GM23248 (cell line): ENCODE measurements around the gene FAM171A2. TPM values are rescaled to one million over a fixed set of nuclear protein-coding genes. Genes with fewer than 3 reads are reported as not detected.

ENCODE experiments used
- DNase-seq: peaks from one replicate; pipeline ENCODE4 v3.0.0-alpha.2; 2015
- H2AFZ ChIP-seq: fragments of 200-600 bp; sonication (generic); 2 replicates; pipeline ENCODE4 v1.6.1; 2016; ENCODE audit warnings: antibody characterized with exemption
- H3F3A ChIP-seq: fragments of 200-600 bp; sonication (generic); 2 replicates; pipeline ENCODE4 v1.6.1; 2016; ENCODE audit warnings: mild to moderate bottlenecking, antibody characterized with exemption, mixed run types; ENCODE audit not compliant: insufficient read depth
- H3K27ac ChIP-seq: fragments of 200-600 bp; sonication (generic); 2 replicates; pipeline ENCODE4 v1.5.1; 2016; ENCODE audit warnings: mild to moderate bottlenecking
- H3K27me3 ChIP-seq: fragments of 200-600 bp; sonication (generic); replicated peaks from 2 replicates; pipeline ENCODE4 v1.6.1; 2016; ENCODE audit warnings: mild to moderate bottlenecking; ENCODE audit not compliant: insufficient read depth
- H3K36me3 ChIP-seq: fragments of 200-600 bp; sonication (generic); 2 replicates; pipeline ENCODE4 v1.6.1; 2016; ENCODE audit warnings: low read depth, mild to moderate bottlenecking
- H3K4me1 ChIP-seq: fragments of 200-600 bp; sonication (generic); 2 replicates; pipeline ENCODE4 v1.6.1; 2016; ENCODE audit warnings: mild to moderate bottlenecking; ENCODE audit not compliant: insufficient read depth
- H3K4me2 ChIP-seq: fragments of 200-600 bp; sonication (generic); one replicate; pipeline ENCODE4 v1.6.1; 2016; ENCODE audit warnings: mild to moderate bottlenecking; ENCODE audit not compliant: unreplicated experiment
- H3K4me3 ChIP-seq: fragments of 200-600 bp; sonication (generic); 2 replicates; pipeline ENCODE4 v1.5.1; 2016; ENCODE audit warnings: mild to moderate bottlenecking
- H3K79me2 ChIP-seq: fragments of 200-600 bp; sonication (generic); 2 replicates; pipeline ENCODE4 v1.6.1; 2016; ENCODE audit warnings: mild to moderate bottlenecking; ENCODE audit not compliant: insufficient read depth
- H3K9ac ChIP-seq: fragments of 200-600 bp; sonication (generic); 2 replicates; pipeline ENCODE4 v1.6.1; 2016; ENCODE audit warnings: mild to moderate bottlenecking
- H3K9me2 ChIP-seq: fragments of 200-600 bp; sonication (generic); 2 replicates; pipeline ENCODE4 v1.6.1; 2016; ENCODE audit warnings: mixed run types, mild to moderate bottlenecking, moderate library complexity; ENCODE audit not compliant: insufficient read depth
- H3K9me3 ChIP-seq: fragments of 200-600 bp; sonication (generic); one replicate; pipeline ENCODE4 v1.6.1; 2017; ENCODE audit warnings: low read depth
- H4K20me1 ChIP-seq: fragments of 200-600 bp; sonication (generic); 2 replicates; pipeline ENCODE4 v1.6.0; 2016; ENCODE audit not compliant: insufficient read depth
- EZH2 ChIP-seq: fragments of 200-600 bp; sonication (generic); IDR thresholded peaks from 2 replicates; pipeline ENCODE4 v1.6.1; 2018; ENCODE audit warnings: antibody characterized with exemption, mild to moderate bottlenecking; ENCODE audit not compliant: insufficient read depth, poor library complexity, severe bottlenecking
- EZH2phosphoT487 ChIP-seq: fragments of 200-600 bp; sonication (generic); IDR thresholded peaks from 2 replicates; pipeline ENCODE4 v1.6.1; 2018; ENCODE audit warnings: antibody characterized with exemption, moderate library complexity, mild to moderate bottlenecking, low read depth; ENCODE audit not compliant: insufficient read depth
- WGBS, 2 experiments: methylation state at CpG; one replicate each; pipeline ENCODE4 v1.1.6; 2015 to 2017; ENCODE audit warnings: low lambda C conversion rate in 2 of 2, low coverage in 1 of 2; ENCODE audit errors: missing lambda C conversion rate in 2 of 2; 5-methylcytosine and 5-hydroxymethylcytosine counted together
- in situ Hi-C: fragments of 300-500 bp; cut with MboI; formaldehyde crosslinking; loops from 2 replicates; pipeline ENCODE4 v1.15.0; 2020
- polyA plus RNA-seq: library from polyadenylated mRNA; unstranded; fragments of >200 nt; fragmentation: Nextera tagmentation; extraction: Ambion mirVana; gene quantifications from 2 replicates; pipeline ENCODE4 v1.2.1, GENCODE V29; 2016
- total RNA-seq: library from RNA; depleted of rRNA; stranded (reverse); fragments of >200 nt; shearing (Covaris generic); gene quantifications from 2 replicates; pipeline ENCODE4 v1.2.3, GENCODE V29; 2014

FAM171A2 gene
- total and polyA plus RNA-seq, 2 experiments from 2014 or later, result 0.25 to 4.8 TPM

- WGBS, 2 experiments, result 60% methylated on average over 7 of the region's 7 CpGs
- no peaks in the 10 kb centered on the region for H3K27me3 ChIP-seq
- no peaks in the 10 kb centered on the region for H3K9me2 ChIP-seq
- peaks cover 13% of the 10 kb centered on the region for H3K79me2 ChIP-seq
- in situ Hi-C loops, result loop anchor here (5.0 kb wide), 1 partner anchor 106 kb away; no protein-coding TSS in a partner anchor
- H3K4me1 ChIP-seq, result peaks cover 7% of the 10 kb centered on the region; the same call in 1 of the 2 replicates
- no peak overlapping the region for H2AFZ ChIP-seq
- H3K36me3 ChIP-seq, result no peaks in the 10 kb centered on the region
- no peak overlapping the region for H3K4me3 ChIP-seq
- TF ChIP-seq EZH2phosphoT487 (no peak), EZH2 (no peak)
- DNase-seq, result no peak
- H3K9ac ChIP-seq, result no peak overlapping the region
- no peaks in the 10 kb centered on the region for H4K20me1 ChIP-seq
- H3K27ac ChIP-seq, result peak overlapping the region; percentile 31; the same call in 1 of the 2 replicates
- H3F3A ChIP-seq, result peaks cover 16% of the 10 kb centered on the region
- no peak overlapping the region for H3K4me2 ChIP-seq
- no peaks in the 10 kb centered on the region for H3K9me3 ChIP-seq
Observed at GRCh38 chr17:44327715-44328449, 35.8 kb downstream of the FAM171A2 start.

- Histone ChIP-seq H3K27me3 (no peaks in the 10 kb centered on the region), H3K9me2 (no peaks in the 10 kb centered on the region), H3K4me2 (peak overlapping the region; percentile 50), H3K79me2 (peaks cover 15% of the 10 kb centered on the region), H3K9me3 (no peaks in the 10 kb centered on the region), H3K4me1 (peaks cover 7% of the 10 kb centered on the region; the same call in 1 of the 2 replicates), H3F3A (peaks cover 16% of the 10 kb centered on the region), H3K27ac (peak overlapping the region; percentile 56), H3K9ac (peak overlapping the region; percentile 51), H3K4me3 (peak overlapping the region; percentile 55), H4K20me1 (no peaks in the 10 kb centered on the region), H3K36me3 (no peaks in the 10 kb centered on the region), H2AFZ (peak overlapping the region; percentile 75)
- DNase-seq, result peak; percentile 99
- TF ChIP-seq EZH2, result no peak
- 20 to 25% methylated on average over 27 to 31 of the region's 31 CpGs for WGBS, 2 experiments
- in situ Hi-C loops, result loop anchor here (5.0 kb wide), 1 partner anchor 105 kb away; no protein-coding TSS in a partner anchor
Observed at GRCh38 chr17:44326861-44327444, 36.7 kb downstream of the FAM171A2 start.

DNA sequence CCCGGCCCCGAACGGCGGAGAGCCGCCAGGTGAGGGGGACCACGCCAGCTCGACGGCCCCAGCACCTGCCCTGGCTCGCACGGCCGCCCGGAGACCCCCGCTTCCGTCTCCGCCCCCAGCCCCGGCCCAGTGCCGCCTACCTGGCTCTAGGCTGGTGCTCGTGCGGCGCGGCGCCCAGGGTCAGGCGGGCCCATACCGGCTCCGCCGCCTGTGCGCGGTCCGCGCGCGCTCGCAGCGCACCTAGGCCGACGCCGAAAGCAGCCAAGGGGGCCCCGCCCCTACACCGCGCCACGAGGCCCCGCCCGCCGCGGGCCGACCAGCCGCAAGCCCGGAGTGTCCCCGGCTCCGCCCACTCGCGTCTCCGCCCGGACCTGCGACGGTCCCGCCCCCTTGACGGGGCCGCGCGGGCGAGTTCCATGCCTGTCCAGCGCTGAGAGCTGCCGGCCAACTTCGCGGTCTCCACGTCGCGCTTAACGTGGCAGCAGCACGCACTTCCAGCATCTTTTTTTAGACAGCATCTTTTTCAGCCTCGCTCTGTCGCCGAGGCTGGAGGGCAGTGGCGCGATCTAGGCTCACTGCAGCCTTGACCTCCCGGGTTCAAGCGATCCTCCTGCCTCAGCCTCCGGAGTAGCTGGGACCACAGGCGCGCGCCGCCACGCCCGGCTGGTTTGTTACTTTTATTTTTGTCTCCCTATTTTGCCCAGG is 38.9 kb downstream of the FAM171A2 start, which contains the start of gene SLC25A39:
Gene SLC25A39 (minus strand): TSS at position 253 of the 705 bp plus-strand sequence. CDS start 1,261 bp downstream, outside the sequence.
- in situ Hi-C loops, result loop anchor here (5.0 kb wide), 1 partner anchor 102 kb away; no protein-coding TSS in a partner anchor
- Histone ChIP-seq H3K27ac (peak within 1 kb of the TSS; percentile 95), H3K9ac (peak within 1 kb of the TSS; percentile 88), H3K27me3 (no peaks in the 10 kb centered on the region), H3K4me3 (peak within 1 kb of the TSS; percentile 78), H3K79me2 (peaks cover 15% of the 10 kb centered on the region), H3K9me3 (no peaks in the 10 kb centered on the region), H4K20me1 (no peaks in the 10 kb centered on the region), H2AFZ (peak within 1 kb of the TSS; percentile 90), H3K9me2 (no peaks in the 10 kb centered on the region), H3K4me1 (peaks cover 7% of the 10 kb centered on the region; the same call in 1 of the 2 replicates), H3K4me2 (peak within 1 kb of the TSS; percentile 78), H3F3A (peaks cover 16% of the 10 kb centered on the region), H3K36me3 (no peaks in the 10 kb centered on the region)
- WGBS, 2 experiments, result 1% methylated on average over 47 to 80 of the region's 85 CpGs
- DNase-seq, result peak; percentile 97
- no peak for TF ChIP-seq EZH2phosphoT487
- no peak for TF ChIP-seq EZH2

DNA sequence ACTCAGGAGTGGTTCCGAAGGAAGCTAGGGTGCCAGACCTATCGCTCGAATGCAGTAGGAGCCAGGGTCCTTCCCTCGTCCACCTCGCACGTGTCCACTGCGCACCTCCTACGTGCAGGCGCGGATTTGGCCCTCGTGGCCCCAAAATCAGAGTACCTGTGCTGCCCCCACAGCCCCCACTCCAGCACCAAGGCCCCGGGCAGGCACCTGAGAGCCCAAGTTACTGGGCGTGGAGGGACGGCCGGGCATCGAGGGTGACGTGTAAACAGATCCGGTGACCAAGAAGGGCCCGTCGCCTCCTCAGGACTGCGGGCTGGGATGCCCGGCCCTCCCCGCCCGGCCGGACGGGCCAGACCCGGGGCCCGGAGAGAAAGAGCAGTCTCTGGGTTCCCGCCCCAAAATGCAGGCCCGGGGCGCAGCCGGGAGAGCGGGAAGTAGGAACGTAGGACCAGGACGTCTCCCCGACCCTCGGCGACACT is 39.5 kb downstream of the FAM171A2 start:
- Histone ChIP-seq H3F3A (peaks cover 16% of the 10 kb centered on the region), H2AFZ (peak overlapping the region; percentile 56), H3K4me1 (peaks cover 7% of the 10 kb centered on the region; the same call in 1 of the 2 replicates), H3K9me3 (no peaks in the 10 kb centered on the region), H3K4me3 (peak overlapping the region; percentile 78), H3K79me2 (peaks cover 15% of the 10 kb centered on the region), H3K9ac (peak overlapping the region; percentile 88), H3K4me2 (peak overlapping the region; percentile 78), H4K20me1 (no peaks in the 10 kb centered on the region), H3K36me3 (no peaks in the 10 kb centered on the region), H3K27me3 (no peaks in the 10 kb centered on the region), H3K27ac (peak overlapping the region; percentile 38; the same call in 1 of the 2 replicates), H3K9me2 (no peaks in the 10 kb centered on the region)
- 4 to 6% methylated on average over 21 to 36 of the region's 38 CpGs for WGBS, 2 experiments
- DNase-seq, result peak; percentile 61
- no peak for TF ChIP-seq EZH2
- TF ChIP-seq EZH2phosphoT487, result no peak
- in situ Hi-C loops, result no loop called here
